NB4 (cell line): Measurements from ENCODE around the gene SLC2A5.

Source experiments
- MYC ChIP-seq: IDR thresholded peaks from 2 replicates; pipeline ENCODE4 v1.6.1; 2011; ENCODE audit warnings: low read depth, low read length
- TF ChIP-seq, protein P1 (sequence below): IDR thresholded peaks from one replicate; pipeline ENCODE4 v1.5.1; 2012; ENCODE audit warnings: low read depth, low read length

- TF ChIP-seq, protein P1, sequence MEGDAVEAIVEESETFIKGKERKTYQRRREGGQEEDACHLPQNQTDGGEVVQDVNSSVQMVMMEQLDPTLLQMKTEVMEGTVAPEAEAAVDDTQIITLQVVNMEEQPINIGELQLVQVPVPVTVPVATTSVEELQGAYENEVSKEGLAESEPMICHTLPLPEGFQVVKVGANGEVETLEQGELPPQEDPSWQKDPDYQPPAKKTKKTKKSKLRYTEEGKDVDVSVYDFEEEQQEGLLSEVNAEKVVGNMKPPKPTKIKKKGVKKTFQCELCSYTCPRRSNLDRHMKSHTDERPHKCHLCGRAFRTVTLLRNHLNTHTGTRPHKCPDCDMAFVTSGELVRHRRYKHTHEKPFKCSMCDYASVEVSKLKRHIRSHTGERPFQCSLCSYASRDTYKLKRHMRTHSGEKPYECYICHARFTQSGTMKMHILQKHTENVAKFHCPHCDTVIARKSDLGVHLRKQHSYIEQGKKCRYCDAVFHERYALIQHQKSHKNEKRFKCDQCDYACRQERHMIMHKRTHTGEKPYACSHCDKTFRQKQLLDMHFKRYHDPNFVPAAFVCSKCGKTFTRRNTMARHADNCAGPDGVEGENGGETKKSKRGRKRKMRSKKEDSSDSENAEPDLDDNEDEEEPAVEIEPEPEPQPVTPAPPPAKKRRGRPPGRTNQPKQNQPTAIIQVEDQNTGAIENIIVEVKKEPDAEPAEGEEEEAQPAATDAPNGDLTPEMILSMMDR = no peak
- no peak for TF ChIP-seq MYC
Measured at GRCh38 chr1:9008236-9008635, 61.2 kb downstream of the SLC2A5 start.
